GM12872 (cell line): ENCODE data around the gene GRIA4.

ENCODE experiments used
- TF ChIP-seq, protein P1 (sequence below): IDR thresholded peaks from 3 replicates; pipeline ENCODE4 v1.5.1; 2011; ENCODE audit warnings: low read depth, mild to moderate bottlenecking, low read length, moderate library complexity; ENCODE audit not compliant: insufficient read depth

Gene GRIA4

DNA sequence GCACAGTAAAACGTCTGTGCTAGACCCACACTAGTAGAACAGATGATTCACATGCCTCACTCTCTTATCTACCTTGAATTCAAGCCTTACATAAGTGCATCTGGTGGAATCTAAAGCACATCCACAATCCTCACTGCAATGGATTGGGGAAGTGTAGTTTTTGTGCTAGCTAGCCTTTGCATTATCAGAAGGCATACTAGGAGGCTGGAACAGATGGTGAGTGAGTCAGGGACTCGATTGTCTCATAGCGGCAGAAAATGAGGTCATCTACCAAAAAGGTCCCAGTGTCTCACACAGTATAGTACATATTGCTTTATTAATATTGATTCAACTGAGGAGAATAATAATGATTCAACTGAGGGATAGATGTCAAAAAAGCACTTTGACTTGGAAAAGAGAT is 402.9 kb downstream of the GRIA4 start:
- TF ChIP-seq, protein P1, sequence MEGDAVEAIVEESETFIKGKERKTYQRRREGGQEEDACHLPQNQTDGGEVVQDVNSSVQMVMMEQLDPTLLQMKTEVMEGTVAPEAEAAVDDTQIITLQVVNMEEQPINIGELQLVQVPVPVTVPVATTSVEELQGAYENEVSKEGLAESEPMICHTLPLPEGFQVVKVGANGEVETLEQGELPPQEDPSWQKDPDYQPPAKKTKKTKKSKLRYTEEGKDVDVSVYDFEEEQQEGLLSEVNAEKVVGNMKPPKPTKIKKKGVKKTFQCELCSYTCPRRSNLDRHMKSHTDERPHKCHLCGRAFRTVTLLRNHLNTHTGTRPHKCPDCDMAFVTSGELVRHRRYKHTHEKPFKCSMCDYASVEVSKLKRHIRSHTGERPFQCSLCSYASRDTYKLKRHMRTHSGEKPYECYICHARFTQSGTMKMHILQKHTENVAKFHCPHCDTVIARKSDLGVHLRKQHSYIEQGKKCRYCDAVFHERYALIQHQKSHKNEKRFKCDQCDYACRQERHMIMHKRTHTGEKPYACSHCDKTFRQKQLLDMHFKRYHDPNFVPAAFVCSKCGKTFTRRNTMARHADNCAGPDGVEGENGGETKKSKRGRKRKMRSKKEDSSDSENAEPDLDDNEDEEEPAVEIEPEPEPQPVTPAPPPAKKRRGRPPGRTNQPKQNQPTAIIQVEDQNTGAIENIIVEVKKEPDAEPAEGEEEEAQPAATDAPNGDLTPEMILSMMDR = no peak

DNA sequence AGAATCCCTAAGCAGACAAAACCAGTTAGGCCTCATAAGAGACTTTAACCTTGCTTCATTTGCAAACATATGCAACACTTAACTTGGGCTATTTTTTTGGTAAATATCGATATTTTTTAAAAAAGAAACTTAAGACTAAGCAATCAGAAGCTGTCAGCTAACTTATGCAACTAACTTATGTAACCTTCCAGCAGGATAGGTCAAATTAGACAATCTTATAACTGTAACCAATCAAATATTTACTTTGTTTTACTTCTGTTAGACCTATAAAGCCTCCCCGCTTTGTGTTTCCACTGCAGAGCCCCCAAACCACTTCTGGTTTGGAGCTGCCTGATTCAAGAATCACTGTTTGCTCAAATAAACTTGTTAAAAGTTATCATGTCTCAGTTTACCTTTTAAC is 404.2 kb downstream of the GRIA4 start:
- TF ChIP-seq, protein P1 = no peak

GRCh38 chr11:106014620-106015019 is 404.7 kb downstream of the GRIA4 start:
- TF ChIP-seq, protein P1 = no peak

DNA sequence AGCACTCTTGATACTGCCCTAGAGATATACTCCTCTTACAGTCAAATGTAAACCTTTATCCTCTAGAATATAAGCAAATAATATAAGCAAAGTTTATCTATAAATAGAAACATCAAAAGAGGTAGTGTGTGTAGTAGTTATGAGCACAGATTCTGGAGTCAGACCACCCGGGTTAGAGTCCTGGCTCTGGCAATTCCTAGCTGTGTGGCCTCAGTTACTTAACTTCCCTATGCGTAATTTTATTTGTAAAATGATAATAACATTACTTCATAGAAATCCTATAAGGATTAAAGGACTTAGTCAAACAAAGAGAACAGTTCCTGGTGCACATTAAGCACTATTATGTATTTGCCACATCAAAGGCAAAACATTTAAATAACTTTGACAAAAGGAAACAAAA is 405.2 kb downstream of the GRIA4 start:
- TF ChIP-seq, protein P1 = no peak

- TF ChIP-seq, protein P1 = no peak
Observed at GRCh38 chr11:106017093-106017492, 407.2 kb downstream of the GRIA4 start.

- TF ChIP-seq, protein P1 = no peak
Observed at GRCh38 chr11:106021181-106021966, 411.5 kb downstream of the GRIA4 start.

DNA sequence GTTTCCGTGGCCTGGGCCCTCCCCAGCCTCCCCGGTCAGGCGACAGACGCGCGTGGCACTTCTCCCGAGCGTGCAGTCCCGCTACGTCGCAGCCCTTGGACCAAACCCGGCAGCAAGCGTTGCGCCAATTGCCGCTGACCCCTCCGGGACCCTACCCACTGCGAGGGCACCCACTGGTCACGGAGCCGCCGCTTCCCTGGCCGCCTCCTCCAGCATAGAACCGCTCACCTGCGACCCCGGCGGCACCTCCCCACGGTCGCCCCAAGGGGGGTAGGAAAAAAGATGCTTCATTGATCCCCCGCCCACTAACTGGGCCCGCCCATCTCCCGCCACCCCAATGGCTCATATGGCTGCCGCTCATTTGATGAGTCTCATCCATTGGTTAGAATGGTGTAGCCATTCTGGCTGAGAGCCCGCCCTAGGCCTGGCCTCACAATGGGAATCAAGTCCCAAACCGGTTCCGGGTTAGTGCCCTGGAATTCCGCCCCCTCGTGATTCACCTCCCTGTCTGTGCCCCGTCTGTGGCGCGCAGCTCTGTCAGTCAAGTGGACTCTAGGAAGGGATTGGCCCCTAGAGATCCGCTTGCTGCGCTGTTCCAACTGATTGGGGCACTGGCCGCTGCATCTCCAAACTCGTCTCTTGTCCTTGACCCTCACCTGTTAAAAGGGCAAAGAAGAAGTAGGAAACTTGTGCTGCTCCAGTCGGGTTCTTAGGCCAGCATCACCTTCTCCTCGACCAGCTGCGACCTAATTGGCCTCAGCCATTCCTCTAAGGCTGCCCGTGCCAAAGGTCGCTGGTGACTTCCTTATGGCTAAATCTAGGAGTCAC is 412.3 kb downstream of the GRIA4 start, which contains the start of gene MSANTD4:
MSANTD4 (minus strand) TSS at position 274 of the 828 bp plus-strand sequence. CDS start 11,323 bp downstream, outside the sequence.
- TF ChIP-seq, protein P1 = no peak
